ENCODE results near the gene ZNF622.

The ZNF622 gene

GRCh38 chr5:16465544-16466432 lies at the start of gene ZNF622:
TSS of gene ZNF622 (minus strand) at chr5:16465800. CDS start at chr5:16465665, 135 bp downstream.
- DNase-seq (ENCODE audit: low read depth in 2 of 2): peak; percentile 68 to 73

- DNase-seq (ENCODE audit: low read depth in 2 of 2): no peak
These were observed 44.5 kb upstream of the ZNF622 start for GRCh38 chr5:16510098-16510497.

GRCh38 chr5:16508730-16509531 lies 43.3 kb upstream of the ZNF622 start:
- DNase-seq (ENCODE audit: low read depth in 2 of 2): no peak

GRCh38 chr5:16507716-16508115 lies 42.1 kb upstream of the ZNF622 start:
- DNase-seq (ENCODE audit: low read depth in 2 of 2): no peak

GRCh38 chr5:16505904-16506303 lies 40.3 kb upstream of the ZNF622 start:
- DNase-seq (ENCODE audit: low read depth in 2 of 2): no peak

GRCh38 chr5:16505140-16505891 lies 39.7 kb upstream of the ZNF622 start:
- DNase-seq (ENCODE audit: low read depth in 2 of 2): no peak

DNA sequence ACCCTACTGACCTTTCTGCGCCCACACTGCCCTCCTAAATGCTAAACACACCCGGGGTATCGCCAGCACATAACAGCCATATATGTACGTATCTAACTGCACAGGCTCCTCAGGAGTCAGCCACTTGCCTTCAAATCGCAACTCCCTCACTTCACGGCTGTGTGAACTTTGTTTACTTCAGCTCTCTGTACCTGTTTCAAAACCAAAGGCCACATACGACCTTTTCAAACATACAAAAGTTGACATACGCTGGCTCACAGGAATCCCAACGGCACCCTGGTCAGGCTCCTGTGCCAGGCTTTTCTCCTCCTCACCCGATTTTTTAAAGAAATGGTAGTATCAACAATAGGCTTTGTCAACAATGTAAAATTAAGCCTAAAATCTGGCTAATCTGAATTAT lies 39.0 kb upstream of the ZNF622 start:
- no peak for DNase-seq (ENCODE audit: low read depth in 2 of 2)

DNA sequence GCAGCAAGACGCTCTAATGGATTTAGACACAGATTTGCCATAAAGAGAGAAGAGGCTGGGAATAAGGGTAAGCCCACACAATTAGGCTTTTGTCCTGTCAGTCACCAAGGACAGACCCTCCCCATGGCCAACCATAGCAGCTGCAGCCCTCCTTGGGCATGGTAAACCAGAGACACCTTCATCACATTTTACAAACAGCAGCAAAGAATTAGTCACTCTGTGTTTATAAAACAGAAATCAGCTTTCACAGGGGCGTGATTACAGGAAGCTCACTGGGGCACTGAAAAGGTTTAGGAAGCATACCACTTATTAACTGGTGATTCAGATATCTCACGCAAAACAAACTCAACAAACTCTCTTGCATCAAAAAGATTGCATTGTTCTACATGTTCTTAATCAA lies 37.3 kb upstream of the ZNF622 start:
- DNase-seq (ENCODE audit: low read depth in 2 of 2): no peak

- DNase-seq (ENCODE audit: low read depth in 2 of 2): no peak
These were observed 34.4 kb upstream of the ZNF622 start for GRCh38 chr5:16500024-16500423.

- no peak for DNase-seq (ENCODE audit: low read depth in 2 of 2)
These were observed 31.9 kb upstream of the ZNF622 start for GRCh38 chr5:16497546-16497945.

DNA sequence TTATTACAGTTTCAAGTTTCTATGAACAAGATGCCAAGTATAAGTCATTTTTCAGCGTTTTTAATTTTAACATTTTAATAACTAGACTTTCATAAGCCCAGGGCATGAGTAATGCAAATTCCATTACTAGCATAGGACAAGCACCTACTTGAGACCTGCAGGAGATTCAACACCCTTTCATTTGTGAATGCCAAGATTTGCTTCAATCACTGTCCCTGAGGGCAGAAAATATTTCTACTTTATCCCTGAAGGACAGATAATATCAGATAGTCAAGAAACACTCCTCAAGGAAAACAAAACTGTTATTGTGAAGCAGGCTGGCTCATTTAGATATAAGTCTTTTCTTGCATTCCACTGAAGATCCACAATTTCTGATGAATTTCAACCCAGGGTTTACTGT lies 27.7 kb upstream of the ZNF622 start:
- DNase-seq (ENCODE audit: low read depth in 2 of 2): no peak

- DNase-seq (ENCODE audit: low read depth in 2 of 2): no peak
These were observed 27.0 kb upstream of the ZNF622 start for GRCh38 chr5:16492398-16493140.

GRCh38 chr5:16490911-16491310 lies 25.3 kb upstream of the ZNF622 start:
- no peak for DNase-seq (ENCODE audit: low read depth in 2 of 2)

DNA sequence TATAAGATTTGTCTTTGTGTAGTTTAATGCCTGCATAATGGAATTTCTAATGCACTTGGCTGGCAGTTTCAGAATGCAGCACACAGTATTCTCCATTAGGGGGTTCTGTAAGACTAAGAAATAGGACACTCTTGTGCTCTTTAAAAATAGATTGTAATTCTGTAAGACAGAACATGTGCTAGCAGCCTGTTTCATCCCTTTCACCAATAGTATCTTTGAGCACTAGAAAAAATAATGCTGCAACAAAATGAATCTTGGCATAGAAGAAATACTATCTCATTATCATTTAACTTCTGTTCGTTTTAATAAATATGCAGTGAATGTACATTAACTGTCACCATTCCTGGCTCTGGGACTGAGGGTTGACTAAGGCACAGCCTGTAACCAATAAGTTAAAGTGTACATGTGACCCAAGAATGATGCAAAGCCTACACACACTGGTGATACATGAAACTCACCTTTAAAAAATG lies 23.8 kb upstream of the ZNF622 start:
- DNase-seq (ENCODE audit: low read depth in 2 of 2): no peak

GRCh38 chr5:16487456-16487855 lies 21.9 kb upstream of the ZNF622 start:
- DNase-seq (ENCODE audit: low read depth in 2 of 2): no peak

DNA sequence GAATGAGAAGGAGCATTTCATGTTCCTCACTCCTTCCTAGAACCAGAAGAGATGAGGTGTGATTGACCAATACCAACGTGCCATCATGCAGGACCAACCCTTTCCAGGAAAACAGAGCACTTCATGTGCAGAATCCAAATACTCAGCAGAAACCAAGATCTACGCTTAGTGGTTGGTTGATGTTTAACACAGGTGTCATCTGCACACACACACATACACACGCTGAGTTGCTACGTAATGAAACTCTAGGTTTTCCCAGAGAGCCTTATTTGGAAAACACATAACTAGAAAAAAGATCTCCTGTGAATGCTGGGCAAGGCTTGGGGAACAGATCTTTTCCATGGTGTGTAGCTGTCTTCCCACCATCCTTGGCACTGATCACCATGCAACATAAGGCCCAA lies 21.1 kb upstream of the ZNF622 start:
- no peak for DNase-seq (ENCODE audit: low read depth in 2 of 2)

- no peak for DNase-seq (ENCODE audit: low read depth in 2 of 2)
These were observed 20.1 kb upstream of the ZNF622 start for GRCh38 chr5:16485656-16486055.

DNA sequence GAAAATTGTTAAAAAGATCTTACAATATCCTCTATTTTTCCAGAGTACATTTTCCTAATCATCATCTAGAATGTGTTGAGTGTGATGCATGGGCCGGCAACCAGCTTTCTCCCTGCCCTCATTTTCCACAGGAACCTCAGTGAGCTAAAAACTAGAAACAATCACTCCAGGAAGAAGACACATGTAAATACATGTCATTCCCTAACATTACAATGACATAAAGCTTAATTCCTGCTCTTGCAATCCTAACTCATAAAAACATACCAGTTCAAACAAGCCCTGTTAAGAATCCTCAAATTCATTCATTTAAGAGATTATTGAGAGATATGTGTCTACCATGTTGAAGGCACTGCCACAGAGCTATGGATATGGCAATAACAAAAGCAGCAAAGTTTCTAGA lies 18.5 kb upstream of the ZNF622 start:
- DNase-seq (ENCODE audit: low read depth in 2 of 2): no peak

DNA sequence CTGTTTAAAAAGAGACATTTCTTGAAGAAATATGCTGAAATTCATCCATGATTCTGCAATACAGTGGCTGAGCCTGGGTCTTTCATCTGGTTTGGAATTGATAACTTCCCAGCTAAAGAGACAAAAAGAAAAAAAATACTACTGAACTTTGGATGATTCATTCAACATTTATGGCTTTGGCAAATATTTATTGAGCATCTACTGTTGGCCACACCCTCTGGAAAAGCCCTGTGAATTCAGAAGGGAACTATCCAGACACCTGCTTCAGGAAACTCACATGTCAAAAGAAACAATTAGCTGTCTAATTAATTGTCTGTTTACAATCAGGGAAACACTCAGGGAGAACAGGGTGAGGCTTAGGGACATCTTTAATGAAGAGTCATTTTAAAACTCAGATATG lies 17.8 kb upstream of the ZNF622 start:
- DNase-seq (ENCODE audit: low read depth in 2 of 2): no peak

- no peak for DNase-seq (ENCODE audit: low read depth in 2 of 2)
These were observed 17.3 kb upstream of the ZNF622 start for GRCh38 chr5:16482891-16483290.

DNA sequence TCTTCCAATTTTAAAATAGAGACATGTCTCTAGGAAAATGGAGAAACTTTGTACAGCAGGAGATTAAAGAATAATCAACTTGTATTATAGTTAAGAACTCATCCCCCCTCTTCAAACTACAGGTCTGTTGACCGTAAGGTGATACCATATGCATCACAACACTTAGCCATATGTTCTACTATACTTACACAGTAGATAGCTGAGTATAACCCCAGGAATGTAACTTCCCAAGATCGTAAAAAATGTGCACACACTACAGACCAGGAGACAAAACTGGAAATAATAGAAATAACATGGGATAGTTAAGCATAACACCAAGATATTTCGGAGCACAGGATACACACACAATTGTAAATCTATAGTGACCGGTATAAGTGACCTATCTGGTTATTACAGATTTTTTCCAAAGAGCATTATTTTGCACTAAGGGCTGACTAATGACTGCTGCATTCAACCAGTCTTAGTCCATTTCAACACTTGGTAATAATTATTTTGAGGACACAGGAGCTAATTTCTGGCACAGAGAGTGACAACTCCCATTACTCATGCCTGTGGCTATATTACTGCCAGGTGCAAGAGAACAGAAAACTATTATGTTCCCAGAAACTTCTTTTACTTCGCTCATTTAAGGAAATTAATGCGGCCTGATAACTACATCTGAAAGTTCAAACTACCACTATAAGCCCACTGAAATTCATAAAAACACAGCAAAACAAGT lies 15.4 kb upstream of the ZNF622 start:
- no peak for DNase-seq (ENCODE audit: low read depth in 2 of 2)

Measured in stimulated activated CD4-positive, alpha-beta T cell treated with anti-CD3 and anti-CD28 coated beads, Interleukin-1b, Interleukin-23, amount 100 ng/mL, for 1 hour (primary cell).